K562 (cell line): ENCODE data around the gene OLFML2A. TPM values are rescaled to one million over a fixed set of nuclear protein-coding genes. Genes with fewer than 3 reads are reported as not detected.

Experiments
- BRF1 ChIP-seq: IDR thresholded peaks from 3 replicates; pipeline ENCODE4 v1.6.1; 2011; ENCODE audit warnings: borderline replicate concordance, mild to moderate bottlenecking; ENCODE audit not compliant: insufficient read length; ENCODE audit errors: extremely low read depth
- CTBP1 ChIP-seq: fragments of 450-650 bp; IDR thresholded peaks from 2 replicates; pipeline ENCODE4 v1.6.1; 2016; ENCODE audit warnings: borderline replicate concordance
- ELF1 ChIP-seq: fragments of 200-800 bp; sonication (Bioruptor generic); IDR thresholded peaks from 2 replicates; pipeline ENCODE4 v1.6.1; 2016; ENCODE audit warnings: missing genetic modification characterization, missing compliant biosample characterization
- FOSL1 ChIP-seq: fragments of 200-800 bp; sonication (Bioruptor generic); conservative IDR thresholded peaks from 2 replicates; pipeline ENCODE4 v1.6.1; 2016; ENCODE audit warnings: missing genetic modification characterization, missing compliant biosample characterization
- GATA2 ChIP-seq: sonication (generic); formaldehyde crosslinking; IDR thresholded peaks from 2 replicates; pipeline ENCODE4 v1.4.0; 2020; ENCODE audit warnings: mild to moderate bottlenecking, missing genetic modification reagents
- MEIS2 ChIP-seq: fragments of 450-650 bp; IDR thresholded peaks from 2 replicates; pipeline ENCODE4 v1.6.1; 2014; ENCODE audit warnings: mild to moderate bottlenecking; ENCODE audit not compliant: partially characterized antibody
- NR2C2 ChIP-seq, 2 experiments: fragments of 200-800 bp in 1 of 2; sonication (Bioruptor generic) in 1 of 2; sonication (generic) in 1 of 2; formaldehyde crosslinking in 1 of 2; IDR thresholded peaks; 2 replicates each; pipeline versions ENCODE4 v1.6.1 to v1.8.0; 2016 to 2022; ENCODE audit warnings: mild to moderate bottlenecking in 1 of 2, missing compliant biosample characterization in 1 of 2, missing genetic modification characterization in 1 of 2, missing genetic modification reagents in 1 of 2
- ZNF41 ChIP-seq: fragments of 250-450 bp; sonication (Bioruptor Pico); conservative IDR thresholded peaks from 2 replicates; pipeline ENCODE4 v1.4.0; 2020; ENCODE audit warnings: mild to moderate bottlenecking
- polyA plus RNA-seq, 8 experiments: library from polyadenylated mRNA; depleted of rRNA in 4 of 8; stranded (reverse) in 5 of 8; unstranded in 3 of 8; fragments of >200 nt; fragmentation: Nextera tagmentation in 2 of 8; fragmentation: Illumina TruSeq in 1 of 8; extraction: Ambion mirVana in 2 of 8; extraction: Trizol in 1 of 8; gene quantifications; 2 replicates each; pipeline versions ENCODE4 v1.2.1 to v1.2.3, GENCODE V29; 2011 to 2014; ENCODE audit warnings: inconsistent platforms in 1 of 8, missing spikeins in 1 of 8
- total RNA-seq, 7 experiments: library from RNA; depleted of rRNA in 6 of 7; stranded (reverse); fragments of >200 nt in 6 of 7; fragmentation: Illumina TruSeq in 2 of 7; extraction: Trizol in 2 of 7; gene quantifications; 2 replicates each; pipeline versions ENCODE4 v1.2.1 to v1.2.3, GENCODE V29; 2011 to 2021; ENCODE audit warnings: low replicate concordance in 1 of 7
- TF ChIP-seq, protein P1 (sequence below): fragments of 250-450 bp; sonication (Bioruptor Pico); IDR thresholded peaks from 2 replicates; pipeline ENCODE4 v1.4.0; 2020; ENCODE audit warnings: mild to moderate bottlenecking, moderate library complexity
- TF ChIP-seq, protein P2 (sequence below): fragments of 250-450 bp; sonication (Bioruptor Pico); IDR thresholded peaks from 2 replicates; pipeline ENCODE4 v1.8.0; 2022; ENCODE audit warnings: inconsistent platforms, mild to moderate bottlenecking, moderate library complexity, borderline replicate concordance
- TF ChIP-seq, protein P3 (sequence below): sonication (generic); formaldehyde crosslinking; IDR thresholded peaks from 2 replicates; pipeline ENCODE4 v1.8.1; 2022; ENCODE audit warnings: missing genetic modification reagents
- TF ChIP-seq, protein P4 (sequence below), 2 experiments: fragments of 450-650 bp in 1 of 2; sonication (generic) in 1 of 2; formaldehyde crosslinking in 1 of 2; IDR thresholded peaks in 1 of 2; conservative IDR thresholded peaks in 1 of 2; 2 replicates each; pipeline versions ENCODE4 v1.6.1 to v1.8.1; 2016 to 2023; ENCODE audit warnings: mild to moderate bottlenecking in 2 of 2, moderate library complexity in 2 of 2, inconsistent platforms in 1 of 2, missing genetic modification reagents in 1 of 2
- TF ChIP-seq, protein P5 (sequence below): fragments of 450-650 bp; IDR thresholded peaks from 2 replicates; pipeline ENCODE4 v1.6.1; 2016
- TF ChIP-seq, protein P6 (sequence below): fragments of 250-450 bp; sonication (Bioruptor Pico); IDR thresholded peaks from 2 replicates; pipeline ENCODE4 v1.8.0; 2022; ENCODE audit warnings: inconsistent platforms
- TF ChIP-seq, protein P7 (sequence below): fragments of 450-650 bp; IDR thresholded peaks from one replicate; pipeline ENCODE4 v1.6.1; 2018; ENCODE audit warnings: mild to moderate bottlenecking, moderate library complexity; ENCODE audit not compliant: partially characterized antibody

OLFML2A gene
- total and polyA plus RNA-seq, 9 of the 15 experiments (the other 6 are each of a cell fraction or from before 2014, with no cell fraction given), result 0.16 TPM; not detected in 8

DNA sequence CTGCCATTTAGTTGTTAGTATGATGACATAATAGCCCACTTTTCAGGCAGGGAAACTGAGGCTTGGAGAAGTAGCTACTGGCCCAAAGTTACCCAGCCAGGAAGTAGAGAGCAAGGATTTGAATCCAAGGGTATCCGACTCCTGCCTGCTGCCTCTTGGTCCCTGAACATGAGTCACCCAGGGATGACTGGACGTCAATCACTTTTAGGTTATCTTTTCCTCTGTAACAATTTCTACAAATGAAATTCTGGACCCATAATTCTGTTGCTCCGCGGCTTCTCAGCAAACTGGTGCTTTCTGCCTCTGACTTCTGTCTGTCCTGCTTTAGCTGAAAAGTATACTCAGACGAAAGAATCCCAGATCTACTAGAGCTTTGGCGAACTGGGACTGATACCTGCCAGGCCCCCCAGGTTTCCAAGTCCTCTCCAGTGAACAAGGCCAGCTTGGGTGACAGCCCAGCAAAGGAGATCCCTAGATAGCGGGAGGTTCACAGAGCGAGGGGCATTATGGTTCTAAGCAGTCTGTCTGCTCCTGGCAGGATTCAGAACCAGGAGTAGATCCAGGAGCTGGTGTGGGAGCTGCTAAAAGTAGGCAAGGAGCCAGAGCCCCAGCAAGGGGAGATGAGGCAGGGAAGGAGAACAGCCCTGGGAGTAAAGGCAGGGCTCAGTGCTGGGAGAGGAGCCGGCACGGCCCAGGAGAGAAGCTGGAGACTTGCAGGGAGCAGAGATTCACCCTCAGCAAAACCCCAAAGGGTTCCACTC, 20.6 kb downstream of the OLFML2A start (continued):
- TF ChIP-seq, protein P1, sequence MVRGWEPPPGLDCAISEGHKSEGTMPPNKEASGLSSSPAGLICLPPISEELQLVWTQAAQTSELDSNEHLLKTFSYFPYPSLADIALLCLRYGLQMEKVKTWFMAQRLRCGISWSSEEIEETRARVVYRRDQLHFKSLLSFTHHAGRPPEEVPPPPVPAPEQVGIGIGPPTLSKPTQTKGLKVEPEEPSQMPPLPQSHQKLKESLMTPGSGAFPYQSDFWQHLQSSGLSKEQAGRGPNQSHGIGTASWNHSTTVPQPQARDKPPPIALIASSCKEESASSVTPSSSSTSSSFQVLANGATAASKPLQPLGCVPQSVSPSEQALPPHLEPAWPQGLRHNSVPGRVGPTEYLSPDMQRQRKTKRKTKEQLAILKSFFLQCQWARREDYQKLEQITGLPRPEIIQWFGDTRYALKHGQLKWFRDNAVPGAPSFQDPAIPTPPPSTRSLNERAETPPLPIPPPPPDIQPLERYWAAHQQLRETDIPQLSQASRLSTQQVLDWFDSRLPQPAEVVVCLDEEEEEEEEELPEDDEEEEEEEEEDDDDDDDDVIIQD (CRISPR knock-in tag), result no peak
- TF ChIP-seq, protein P2, sequence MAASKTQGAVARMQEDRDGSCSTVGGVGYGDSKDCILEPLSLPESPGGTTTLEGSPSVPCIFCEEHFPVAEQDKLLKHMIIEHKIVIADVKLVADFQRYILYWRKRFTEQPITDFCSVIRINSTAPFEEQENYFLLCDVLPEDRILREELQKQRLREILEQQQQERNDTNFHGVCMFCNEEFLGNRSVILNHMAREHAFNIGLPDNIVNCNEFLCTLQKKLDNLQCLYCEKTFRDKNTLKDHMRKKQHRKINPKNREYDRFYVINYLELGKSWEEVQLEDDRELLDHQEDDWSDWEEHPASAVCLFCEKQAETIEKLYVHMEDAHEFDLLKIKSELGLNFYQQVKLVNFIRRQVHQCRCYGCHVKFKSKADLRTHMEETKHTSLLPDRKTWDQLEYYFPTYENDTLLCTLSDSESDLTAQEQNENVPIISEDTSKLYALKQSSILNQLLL (CRISPR knock-in tag), result no peak
- TF ChIP-seq, protein P3, sequence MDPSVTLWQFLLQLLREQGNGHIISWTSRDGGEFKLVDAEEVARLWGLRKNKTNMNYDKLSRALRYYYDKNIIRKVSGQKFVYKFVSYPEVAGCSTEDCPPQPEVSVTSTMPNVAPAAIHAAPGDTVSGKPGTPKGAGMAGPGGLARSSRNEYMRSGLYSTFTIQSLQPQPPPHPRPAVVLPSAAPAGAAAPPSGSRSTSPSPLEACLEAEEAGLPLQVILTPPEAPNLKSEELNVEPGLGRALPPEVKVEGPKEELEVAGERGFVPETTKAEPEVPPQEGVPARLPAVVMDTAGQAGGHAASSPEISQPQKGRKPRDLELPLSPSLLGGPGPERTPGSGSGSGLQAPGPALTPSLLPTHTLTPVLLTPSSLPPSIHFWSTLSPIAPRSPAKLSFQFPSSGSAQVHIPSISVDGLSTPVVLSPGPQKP (CRISPR knock-in tag), result no peak
- TF ChIP-seq BRF1 (no peak), ZNF41 (CRISPR knock-in tag) (no peak), CTBP1 (peak; percentile 36; the same call in 1 of the 2 replicates), NR2C2 (CRISPR knock-in tag; IDR thresholded peaks at IDR 0.05) (no peak), NR2C2 (tag; IDR thresholded peaks at IDR 0.05) (no peak), GATA2 (CRISPR knock-in tag) (no peak), MEIS2 (peak; percentile 38), FOSL1 (peak; percentile 77; the same call in 1 of the 2 replicates), ELF1 (no peak)
- TF ChIP-seq, protein P4, sequence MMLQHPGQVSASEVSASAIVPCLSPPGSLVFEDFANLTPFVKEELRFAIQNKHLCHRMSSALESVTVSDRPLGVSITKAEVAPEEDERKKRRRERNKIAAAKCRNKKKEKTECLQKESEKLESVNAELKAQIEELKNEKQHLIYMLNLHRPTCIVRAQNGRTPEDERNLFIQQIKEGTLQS (IDR thresholded peaks at IDR 0.05), result peak; percentile 78
- TF ChIP-seq, protein P4 (CRISPR knock-in tag; conservative IDR thresholded peaks at IDR 0.05), result no peak
- TF ChIP-seq, protein P5, sequence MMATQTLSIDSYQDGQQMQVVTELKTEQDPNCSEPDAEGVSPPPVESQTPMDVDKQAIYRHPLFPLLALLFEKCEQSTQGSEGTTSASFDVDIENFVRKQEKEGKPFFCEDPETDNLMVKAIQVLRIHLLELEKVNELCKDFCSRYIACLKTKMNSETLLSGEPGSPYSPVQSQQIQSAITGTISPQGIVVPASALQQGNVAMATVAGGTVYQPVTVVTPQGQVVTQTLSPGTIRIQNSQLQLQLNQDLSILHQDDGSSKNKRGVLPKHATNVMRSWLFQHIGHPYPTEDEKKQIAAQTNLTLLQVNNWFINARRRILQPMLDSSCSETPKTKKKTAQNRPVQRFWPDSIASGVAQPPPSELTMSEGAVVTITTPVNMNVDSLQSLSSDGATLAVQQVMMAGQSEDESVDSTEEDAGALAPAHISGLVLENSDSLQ, result peak; percentile 91
- TF ChIP-seq, protein P6, sequence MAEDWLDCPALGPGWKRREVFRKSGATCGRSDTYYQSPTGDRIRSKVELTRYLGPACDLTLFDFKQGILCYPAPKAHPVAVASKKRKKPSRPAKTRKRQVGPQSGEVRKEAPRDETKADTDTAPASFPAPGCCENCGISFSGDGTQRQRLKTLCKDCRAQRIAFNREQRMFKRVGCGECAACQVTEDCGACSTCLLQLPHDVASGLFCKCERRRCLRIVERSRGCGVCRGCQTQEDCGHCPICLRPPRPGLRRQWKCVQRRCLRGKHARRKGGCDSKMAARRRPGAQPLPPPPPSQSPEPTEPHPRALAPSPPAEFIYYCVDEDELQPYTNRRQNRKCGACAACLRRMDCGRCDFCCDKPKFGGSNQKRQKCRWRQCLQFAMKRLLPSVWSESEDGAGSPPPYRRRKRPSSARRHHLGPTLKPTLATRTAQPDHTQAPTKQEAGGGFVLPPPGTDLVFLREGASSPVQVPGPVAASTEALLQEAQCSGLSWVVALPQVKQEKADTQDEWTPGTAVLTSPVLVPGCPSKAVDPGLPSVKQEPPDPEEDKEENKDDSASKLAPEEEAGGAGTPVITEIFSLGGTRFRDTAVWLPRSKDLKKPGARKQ (CRISPR knock-in tag), result no peak
- TF ChIP-seq, protein P7, sequence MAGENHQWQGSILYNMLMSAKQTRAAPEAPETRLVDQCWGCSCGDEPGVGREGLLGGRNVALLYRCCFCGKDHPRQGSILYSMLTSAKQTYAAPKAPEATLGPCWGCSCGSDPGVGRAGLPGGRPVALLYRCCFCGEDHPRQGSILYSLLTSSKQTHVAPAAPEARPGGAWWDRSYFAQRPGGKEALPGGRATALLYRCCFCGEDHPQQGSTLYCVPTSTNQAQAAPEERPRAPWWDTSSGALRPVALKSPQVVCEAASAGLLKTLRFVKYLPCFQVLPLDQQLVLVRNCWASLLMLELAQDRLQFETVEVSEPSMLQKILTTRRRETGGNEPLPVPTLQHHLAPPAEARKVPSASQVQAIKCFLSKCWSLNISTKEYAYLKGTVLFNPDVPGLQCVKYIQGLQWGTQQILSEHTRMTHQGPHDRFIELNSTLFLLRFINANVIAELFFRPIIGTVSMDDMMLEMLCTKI, result no peak
- TF ChIP-seq, all 486 proteins: peak for 8
